HG03558 (cell line): Measurements from ENCODE around the gene SLC22A2.

Experiments used
- ATAC-seq: cut with Tn5 transposase; IDR thresholded peaks from one replicate; pipeline ENCODE4 v1.9.1; 2021; ENCODE audit warnings: moderate number of reproducible peaks; ENCODE audit not compliant: unreplicated experiment; ENCODE audit errors: extremely low read depth

SLC22A2 gene

GRCh38 chr6:160274871-160275510 lies 16.4 kb upstream of the SLC22A2 start:
- ATAC-seq: no peak

DNA sequence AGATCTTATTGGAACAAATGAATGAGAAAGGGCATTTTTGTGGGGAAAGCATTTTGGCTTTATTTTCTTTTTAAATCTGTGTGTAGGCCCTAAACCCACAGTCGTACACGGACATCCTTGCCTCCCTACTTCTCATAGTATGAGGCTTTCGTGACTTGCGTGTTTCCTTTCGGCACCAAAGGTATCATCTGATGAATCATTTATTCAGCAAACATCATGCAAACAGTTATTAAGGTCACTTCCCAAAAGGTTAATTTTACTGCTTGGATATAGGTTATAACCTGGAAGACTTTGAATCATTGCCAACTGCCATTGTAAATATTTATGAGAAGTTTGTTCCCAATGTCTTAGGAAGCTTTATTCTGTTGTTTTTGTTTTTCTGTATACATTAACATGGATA lies 15.1 kb upstream of the SLC22A2 start:
- ATAC-seq: no peak

- no peak for ATAC-seq
These were observed 14.6 kb upstream of the SLC22A2 start for GRCh38 chr6:160273196-160273595.

DNA sequence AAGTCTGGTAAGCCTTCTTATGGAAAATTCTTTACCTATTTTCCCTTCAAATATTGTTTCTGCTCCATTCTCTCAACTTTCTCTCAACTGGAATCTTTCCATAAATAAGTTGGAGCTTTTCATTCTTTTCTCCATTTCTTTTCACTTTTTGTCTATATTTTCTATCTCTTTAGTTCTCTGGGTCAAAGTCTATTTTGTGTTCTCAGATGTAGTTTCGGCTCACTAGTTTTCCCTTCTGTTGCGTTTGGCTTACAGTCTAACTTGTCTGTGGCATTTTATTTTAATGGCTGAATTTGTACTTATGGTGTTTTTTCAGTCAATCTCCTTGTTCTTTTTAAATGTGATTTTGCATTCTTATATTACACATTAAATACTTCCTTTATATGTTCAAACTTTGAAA lies 14.1 kb upstream of the SLC22A2 start:
- no peak for ATAC-seq

DNA sequence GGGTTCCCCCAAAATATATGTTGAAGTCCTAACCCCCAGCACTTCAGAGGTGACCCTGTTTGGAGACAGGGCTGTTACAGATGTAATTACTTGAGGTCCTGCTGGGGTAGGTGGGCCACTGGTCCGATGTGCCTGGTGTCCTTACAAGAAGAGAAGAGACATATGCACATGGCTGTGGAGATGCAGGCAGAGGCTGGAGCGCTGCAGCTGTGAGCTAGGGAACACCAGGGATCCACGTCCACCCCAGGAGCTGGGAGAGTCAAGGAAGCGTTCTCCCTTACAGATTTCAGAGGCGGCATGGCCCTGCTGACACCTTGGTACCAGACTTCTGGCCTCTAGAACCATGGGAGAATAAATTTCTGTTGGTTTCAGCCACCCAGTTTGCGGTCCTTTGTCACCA lies 11.7 kb upstream of the SLC22A2 start:
- no peak for ATAC-seq

- ATAC-seq: no peak
These were observed 11.2 kb upstream of the SLC22A2 start for GRCh38 chr6:160269771-160270170.

DNA sequence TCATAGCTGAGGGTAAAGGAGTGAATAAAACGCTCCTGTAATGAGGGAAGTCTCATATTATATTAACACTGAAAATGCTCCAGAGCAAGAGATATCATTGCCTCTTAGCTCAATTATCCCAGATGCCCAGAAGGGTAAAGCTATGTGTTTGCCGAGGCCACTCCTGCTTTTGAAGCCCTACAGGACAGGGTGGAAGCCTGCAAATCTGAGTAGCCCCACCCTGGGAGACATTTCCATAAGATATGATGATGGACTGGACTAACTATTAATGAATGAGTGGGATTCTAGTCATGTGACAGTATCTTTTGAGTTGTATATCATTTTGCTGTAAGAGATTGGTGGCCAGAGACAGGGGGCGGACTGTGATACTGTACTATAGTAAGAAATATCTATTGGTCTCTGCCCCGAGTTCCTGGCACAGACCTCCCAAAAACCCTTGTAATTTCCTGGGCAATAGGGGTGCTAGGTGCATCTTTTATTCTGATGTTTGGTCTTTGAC lies 10.5 kb upstream of the SLC22A2 start:
- no peak for ATAC-seq

GRCh38 chr6:160267102-160267501 lies 8.5 kb upstream of the SLC22A2 start:
- no peak for ATAC-seq

- peak; percentile 74 for ATAC-seq
These were observed 7.4 kb upstream of the SLC22A2 start for GRCh38 chr6:160265869-160266476.

GRCh38 chr6:160264061-160264612 lies 5.5 kb upstream of the SLC22A2 start:
- ATAC-seq: no peak

DNA sequence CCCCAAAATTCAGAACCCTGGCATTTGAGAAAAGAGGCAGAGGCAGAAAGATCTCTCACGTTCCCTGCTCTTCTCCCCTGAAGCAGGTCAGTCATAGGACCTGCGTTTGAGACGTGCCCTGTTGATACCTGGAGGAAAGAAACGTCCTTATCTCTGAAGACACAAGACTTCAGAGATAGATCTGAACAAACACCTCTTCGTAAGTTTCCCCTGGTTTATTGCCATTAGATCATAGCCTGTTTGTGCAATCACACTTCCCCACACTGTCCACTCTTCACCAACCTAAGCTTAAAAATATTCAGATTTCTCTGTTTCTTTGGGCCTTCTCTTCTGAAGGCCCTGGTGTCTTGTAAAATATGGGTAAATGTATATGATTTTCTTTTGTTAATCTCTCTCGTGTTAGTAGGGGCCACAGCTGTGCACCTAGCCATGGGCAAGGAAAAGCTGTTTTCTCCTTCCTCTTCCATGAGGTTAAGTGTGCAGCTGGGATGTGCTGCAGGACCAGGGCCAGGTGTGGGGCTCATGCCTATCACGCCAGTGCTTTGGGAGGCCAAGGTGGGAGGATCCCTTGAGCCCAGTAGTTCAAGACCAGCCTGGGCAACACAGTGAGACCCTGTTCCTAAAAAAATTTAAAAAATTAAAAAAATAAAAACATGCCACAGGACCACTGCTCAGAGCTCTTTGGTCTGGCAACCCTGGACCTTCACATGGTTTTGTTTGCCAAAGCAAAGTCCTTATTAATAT lies 4.7 kb upstream of the SLC22A2 start:
- no peak for ATAC-seq

DNA sequence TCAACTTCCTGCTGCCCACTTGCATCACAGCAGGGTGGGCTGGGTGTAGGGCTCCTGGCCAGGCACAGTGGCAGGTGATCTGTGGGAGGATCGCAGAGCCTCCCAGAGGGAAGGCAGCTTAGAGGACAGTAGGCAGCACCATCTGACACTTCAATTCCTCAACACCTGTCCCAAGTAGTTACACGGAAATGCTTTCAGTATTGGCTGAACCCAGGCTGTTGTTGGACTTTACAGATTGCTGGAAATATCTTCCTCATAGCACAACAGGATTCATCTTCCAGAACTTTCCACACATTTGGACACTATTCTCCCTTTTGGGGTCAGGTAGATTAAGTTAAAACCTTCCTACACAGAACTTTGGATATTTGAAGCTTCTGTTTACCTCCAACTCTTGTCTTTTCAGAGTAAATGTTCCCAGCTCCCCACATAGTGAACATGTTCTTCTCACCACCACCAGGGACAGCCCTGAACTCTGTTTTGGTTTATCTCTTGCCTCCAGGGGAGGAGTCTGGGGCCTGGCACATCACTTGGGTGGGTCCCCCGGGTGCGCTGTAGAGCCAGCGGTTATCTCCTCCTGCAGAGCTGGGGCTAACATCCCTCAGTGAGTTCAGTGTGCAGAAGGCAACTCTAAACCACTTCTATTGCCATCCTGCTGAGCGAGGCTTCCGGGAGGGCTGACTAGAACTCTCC lies 3.5 kb upstream of the SLC22A2 start:
- ATAC-seq: no peak

- no peak for ATAC-seq
These were observed 2.3 kb upstream of the SLC22A2 start for GRCh38 chr6:160260803-160261450.

GRCh38 chr6:160260367-160260766 lies 1.7 kb upstream of the SLC22A2 start:
- no peak for ATAC-seq

DNA sequence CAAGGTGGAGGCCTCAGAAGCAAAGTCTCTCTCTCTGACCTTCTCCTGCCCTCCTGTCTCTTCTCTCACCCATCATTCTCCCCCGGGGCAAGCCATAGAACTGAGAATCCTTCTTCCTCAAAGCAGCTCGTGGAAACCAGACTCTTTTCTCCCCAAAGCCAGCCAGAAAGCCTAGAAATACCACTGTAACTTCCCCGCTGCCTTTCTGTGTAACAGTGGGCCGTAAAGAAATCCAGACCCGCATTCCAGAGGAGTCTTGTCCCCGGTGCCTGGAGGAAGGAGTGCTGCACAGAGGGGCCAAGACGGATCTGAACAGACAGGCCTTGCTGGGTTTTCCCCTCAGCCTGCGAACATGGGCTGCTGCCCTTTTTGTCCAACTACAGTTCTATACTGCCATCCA lies 977 bp upstream of the SLC22A2 start:
- no peak for ATAC-seq

GRCh38 chr6:160259143-160259425 lies 463 bp upstream of the SLC22A2 start:
- no peak for ATAC-seq

DNA sequence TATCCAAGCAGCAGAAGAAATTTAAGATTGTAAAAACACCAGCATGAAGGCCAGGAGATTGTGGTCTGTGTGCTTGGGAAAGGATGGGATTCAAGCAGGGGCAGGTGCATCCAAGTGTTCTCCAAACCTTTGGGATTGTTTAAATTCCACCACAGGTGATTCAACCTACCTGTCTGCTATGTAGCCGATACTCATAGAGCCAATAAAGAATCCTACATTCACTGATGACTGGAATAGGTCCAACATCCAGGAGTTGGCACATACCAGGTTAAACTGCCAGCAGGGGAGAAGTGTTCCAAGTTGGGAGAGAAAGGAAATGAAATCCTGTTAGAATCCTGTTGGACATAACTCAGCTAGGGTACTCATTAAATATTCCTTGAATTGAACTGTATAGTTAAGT lies 2.2 kb downstream of the SLC22A2 start:
- ATAC-seq: no peak

DNA sequence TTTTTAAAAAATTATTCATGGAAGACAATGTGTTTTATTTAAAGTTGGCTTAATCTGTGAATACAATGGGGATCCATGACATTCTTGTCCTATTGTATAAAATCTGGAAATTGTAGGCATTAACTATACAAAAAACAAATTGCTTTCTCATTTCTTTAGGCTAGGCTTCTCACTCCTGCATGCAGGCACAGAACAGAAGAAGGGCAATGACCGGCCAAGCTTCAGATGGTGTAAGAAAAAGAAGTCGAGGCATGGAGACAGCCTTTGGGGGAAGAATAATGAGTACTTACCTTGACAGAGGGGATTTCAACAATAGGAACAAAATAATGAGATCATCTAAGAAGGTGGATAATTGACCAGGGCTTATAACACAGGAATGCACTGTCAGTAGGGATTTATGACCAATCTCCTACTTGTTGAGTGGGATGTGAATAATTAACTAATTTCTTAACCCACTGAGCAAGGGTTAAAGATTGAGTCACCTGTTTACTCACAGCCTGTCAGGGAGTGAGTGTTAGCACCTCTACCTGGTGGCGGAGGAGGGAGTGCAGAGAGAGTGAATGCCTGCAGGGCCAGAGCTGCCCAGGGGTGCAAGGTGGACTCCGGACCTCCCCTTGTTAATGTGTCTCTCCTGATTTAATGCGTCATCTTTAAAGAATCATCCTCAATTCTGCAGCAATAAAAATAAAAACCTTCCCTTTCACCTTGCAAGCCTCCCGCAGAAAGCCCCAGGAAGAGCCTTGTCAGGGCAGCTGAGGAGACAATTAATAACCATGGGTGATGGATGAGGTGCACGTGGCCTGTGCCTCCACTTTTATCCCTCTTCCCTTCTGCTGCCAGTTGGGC lies 3.9 kb downstream of the SLC22A2 start:
- ATAC-seq: no peak

DNA sequence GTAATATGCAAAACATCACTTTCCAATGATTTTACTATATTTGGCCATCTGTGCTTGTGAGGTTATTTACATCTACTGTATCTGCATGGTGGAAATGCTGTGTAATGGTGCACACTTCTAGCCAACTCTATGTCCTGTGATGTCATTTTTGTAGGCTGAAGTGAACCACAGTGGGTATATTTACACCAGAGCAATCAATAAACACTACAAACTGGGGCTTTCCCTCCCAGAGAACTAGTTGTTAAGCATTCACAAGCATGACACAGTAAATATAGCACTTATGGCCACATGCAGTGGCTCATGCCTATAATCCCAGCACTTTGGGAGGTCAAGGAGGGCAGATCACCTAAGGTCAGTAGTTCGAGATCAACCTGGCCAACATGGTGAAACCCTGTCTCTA lies 4.9 kb downstream of the SLC22A2 start:
- peak; percentile 46 for ATAC-seq
